Measurements from ENCODE around the gene SCUBE1.

The SCUBE1 gene

GRCh38 chr22:43325176-43325575 lies 18.0 kb downstream of the SCUBE1 start:
- no peak for DNase-seq

DNA sequence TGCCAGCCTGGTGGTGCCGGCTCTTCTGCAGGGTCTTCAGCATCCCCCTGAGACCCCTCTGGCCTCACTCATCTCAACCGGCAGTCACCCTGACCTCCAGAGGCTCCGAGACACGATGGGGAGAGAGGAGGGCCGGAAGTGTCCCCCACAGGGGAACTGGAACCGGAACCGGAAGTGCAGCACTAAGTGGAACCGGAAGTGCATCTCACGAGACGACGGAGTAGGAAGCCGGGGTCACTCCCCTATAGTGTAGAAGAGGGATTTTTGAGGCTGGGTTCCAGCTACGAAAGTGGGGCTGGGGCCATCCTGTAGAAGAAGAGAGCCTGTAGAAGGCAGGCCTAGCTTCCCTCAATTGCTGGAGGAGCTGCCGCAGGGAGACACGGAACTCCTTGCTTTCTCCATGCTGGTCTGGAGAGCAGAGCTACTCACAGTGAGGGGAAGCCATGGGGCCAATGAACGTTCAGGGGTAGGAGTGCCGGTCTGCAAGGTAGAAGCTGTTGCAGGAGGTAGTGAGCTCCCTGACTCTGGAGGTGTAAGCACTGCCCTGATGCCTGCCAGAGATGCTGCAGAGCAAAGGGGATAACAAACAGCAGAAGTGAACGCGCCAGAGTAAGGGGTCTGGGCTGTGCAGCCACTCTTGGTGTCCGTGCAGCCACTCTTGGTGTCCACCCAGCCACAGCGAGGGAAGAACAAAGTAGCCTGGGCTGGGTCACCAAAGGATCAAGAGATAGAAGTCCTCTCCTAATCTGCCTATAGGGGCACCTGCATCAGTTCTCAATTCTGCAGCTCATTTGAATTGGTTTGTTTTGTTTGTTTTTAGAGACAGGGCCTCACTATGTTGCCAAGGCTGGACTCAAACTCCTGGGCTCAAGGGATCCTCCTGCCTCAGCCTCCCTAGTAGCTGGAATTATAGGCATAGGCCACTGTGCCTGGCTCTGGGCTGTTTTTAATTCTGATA lies 21.9 kb downstream of the SCUBE1 start:
- no peak for DNase-seq

DNA sequence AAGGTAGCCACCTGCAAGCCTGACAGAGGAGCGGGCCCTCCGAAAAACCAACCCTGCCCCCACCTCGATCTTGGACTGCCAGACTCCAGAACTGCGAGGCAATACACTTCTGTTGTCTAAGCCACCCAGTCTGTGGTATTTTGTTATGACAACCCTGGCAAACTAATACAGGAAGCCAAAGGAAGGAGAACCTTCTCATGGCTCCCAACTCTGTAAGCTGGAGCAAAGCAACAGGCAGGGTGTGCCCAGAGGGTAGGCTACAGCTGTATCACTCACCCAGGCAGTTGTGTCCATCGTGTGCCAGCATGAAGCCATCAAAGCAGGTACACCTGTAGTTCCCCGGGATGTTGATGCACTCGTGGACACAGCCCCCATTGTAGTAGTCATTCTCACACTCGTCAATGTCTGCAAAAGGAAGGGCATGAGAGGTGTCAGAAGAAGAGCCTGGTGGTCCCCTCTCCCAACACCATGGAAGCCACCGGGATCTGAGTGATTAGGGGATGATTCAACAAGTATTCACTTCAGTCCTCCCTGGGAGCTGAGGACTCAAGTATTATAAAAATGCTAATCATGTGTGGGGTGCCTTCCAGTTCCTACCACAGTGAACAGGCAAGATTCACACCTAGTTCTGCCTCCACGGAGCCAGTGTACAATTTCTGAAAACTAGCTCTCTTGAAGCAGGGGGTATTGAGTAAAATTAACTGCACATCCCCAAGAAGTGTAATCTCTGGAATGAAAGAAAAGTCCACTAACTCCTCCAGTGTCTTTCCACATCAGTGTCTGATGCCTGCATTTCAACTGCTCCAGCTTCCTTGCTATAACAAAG lies 23.3 kb downstream of the SCUBE1 start:
- DNase-seq, result no peak

- no peak for DNase-seq
These were observed 25.9 kb downstream of the SCUBE1 start for GRCh38 chr22:43317239-43317638.

GRCh38 chr22:43315687-43316217 lies 27.4 kb downstream of the SCUBE1 start:
- DNase-seq, result no peak

- no peak for DNase-seq
These were observed 28.6 kb downstream of the SCUBE1 start for GRCh38 chr22:43314611-43315010.

GRCh38 chr22:43313890-43314474 lies 29.2 kb downstream of the SCUBE1 start:
- no peak for DNase-seq

DNA sequence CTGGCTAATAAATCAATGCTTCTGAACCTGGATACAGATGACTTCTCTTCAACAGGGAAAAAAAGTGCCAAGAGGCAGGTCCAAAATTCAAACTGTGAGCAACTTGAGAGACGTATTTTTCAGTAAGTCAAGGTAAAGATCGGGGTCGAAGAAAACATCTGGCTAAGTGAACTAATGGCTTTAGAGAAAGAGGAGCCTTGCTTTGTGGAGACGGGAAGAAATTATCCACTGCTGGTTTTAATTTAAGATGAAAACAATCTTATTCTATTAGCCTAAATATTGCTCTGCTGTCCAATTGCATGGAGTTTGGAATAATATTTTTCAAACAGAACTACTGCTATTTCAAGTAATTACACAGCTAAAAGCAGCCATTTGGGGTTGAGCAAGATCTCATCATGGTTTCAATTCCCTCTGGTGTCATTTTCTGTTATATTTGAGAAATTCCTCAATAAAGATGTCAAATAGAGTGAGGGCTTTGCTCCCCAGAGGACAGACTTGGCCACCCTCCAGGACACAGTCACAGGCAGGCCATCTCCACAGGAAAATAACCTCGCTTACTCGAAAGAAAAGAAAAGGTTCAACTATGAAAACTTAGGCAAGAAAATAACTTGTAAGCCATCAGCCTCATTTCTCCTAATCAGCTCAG lies 29.8 kb downstream of the SCUBE1 start:
- DNase-seq, result no peak

DNA sequence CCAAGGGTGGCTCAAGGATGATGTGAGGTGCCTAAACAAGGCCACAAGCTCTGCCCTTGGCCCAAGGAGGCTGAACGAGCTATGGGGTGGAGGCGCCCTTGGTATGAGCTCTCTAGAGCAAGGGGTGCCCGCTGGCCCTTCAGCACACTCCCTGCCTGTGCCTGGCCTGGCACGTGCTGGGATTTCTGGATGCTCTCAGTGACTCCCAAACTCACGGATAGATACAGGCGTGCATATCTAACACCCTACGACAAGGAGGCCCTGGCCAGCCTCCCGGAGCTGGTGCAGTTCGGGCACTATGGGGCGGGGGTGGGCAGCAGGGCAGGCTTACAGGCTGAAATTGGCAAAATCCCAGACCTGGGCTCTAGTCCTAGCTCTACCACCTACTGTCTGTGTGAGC lies 30.6 kb downstream of the SCUBE1 start:
- DNase-seq, result no peak

DNA sequence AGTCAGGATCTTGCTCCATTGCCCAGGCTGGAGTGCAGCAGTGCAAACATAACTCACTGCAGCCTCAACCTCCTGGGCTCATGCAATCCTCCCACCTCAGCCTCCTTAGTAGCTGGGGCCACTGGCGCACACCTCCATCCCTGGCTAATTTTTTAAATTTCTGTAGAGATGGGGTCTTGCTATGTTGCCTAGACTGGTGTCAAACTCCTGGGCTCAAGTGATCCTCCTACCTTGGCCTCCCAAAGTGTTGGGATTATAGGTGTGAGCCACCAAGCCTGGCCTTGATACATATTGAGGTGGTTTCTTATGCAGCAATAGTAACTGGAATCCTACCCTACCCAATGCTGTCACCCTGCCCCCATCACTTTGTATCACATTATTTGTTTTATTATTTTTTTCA lies 32.4 kb downstream of the SCUBE1 start:
- no peak for DNase-seq

DNA sequence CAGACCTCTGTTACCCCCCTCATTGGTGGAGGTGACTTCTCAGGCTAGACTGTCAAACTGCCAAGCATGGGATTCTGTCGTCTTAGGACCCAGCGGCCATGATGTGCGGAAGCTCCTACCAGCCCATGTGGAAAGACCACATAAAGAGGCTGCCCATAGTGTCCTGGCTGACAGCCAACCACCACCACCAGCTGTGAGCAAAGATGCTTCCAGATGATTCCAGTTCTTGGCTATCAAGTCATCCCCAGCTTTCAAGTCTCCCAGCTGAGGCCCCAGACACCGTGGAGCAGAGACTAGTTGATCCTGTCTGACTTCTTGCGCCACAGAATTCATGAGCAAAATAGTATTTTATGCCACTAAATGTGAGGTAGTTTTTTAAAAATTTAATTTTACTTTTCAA lies 32.9 kb downstream of the SCUBE1 start:
- no peak for DNase-seq

DNA sequence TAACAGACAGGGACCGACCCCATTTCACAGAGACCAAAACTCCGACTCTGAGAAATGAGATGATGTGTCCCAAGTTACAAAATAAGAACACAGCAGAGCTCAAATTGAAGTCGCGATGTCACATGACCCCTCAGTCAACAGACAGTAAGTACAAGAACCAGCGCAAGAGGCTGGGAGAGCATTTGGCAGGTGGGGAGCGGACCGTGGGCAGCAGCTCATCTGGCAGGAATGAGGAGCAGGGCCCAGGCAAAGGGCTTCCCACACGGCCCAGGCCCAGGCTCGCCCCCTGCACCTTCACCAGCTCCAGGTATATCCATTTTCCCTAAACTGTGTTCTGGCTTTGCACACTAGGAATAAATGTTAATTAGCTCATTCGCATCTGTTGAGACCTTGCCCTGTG lies 34.3 kb downstream of the SCUBE1 start:
- DNase-seq, result no peak

DNA sequence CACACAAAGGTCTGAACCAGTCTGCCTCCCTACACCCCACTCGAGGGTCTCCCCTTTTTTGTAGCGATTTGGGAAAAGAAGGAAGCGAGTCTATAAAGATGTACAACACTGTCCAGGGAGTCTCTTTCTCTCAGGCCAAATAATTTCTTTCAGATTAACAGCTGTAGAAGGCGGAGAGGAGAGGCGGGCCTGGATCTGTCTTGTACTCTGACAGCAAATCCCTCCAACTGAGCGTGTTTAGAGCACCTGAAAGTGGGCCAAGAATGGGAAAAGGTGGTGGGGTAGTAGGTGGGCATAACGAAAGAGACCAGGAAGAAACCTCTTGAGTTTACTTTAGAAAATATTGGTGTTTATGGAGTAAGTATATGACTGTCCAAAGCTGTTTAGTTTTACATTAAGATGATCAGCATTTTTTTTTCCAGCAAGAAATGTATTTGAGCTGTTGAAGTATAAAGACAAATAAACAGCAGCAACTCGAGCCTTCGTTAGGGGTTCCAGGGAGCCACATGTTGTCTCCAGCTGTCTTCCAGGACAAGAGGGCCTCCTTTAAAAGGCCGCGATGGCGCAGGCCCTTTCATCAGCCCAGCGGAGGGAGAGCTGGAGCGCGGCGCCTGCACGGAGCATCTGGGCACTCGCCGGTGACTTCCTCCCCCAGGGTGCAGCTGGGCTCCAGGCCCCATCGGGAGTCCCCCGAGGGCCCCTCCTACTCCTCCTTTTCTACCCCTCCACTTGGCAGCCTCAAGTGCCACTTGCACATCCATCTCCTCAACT lies 34.9 kb downstream of the SCUBE1 start:
- no peak for DNase-seq

DNA sequence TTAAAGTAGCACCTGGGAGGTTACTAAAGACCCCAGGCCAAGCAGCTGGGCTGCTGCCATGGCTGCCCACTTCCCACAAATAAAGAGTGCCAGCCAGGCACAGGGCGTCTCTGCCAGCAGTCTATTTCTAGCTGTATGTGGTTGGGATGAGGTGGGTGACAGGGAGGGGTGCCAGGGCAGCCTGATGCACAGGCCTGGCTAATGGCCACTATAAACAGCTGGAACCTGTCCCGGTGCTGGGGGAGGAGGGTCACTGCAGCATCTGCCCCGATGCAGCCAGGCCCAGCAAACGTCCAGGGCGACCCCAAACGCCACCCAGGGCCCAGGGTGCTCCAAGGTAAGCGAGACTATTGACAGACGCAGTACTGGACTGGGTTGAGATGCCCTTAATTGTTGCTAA lies 37.4 kb downstream of the SCUBE1 start:
- no peak for DNase-seq

DNA sequence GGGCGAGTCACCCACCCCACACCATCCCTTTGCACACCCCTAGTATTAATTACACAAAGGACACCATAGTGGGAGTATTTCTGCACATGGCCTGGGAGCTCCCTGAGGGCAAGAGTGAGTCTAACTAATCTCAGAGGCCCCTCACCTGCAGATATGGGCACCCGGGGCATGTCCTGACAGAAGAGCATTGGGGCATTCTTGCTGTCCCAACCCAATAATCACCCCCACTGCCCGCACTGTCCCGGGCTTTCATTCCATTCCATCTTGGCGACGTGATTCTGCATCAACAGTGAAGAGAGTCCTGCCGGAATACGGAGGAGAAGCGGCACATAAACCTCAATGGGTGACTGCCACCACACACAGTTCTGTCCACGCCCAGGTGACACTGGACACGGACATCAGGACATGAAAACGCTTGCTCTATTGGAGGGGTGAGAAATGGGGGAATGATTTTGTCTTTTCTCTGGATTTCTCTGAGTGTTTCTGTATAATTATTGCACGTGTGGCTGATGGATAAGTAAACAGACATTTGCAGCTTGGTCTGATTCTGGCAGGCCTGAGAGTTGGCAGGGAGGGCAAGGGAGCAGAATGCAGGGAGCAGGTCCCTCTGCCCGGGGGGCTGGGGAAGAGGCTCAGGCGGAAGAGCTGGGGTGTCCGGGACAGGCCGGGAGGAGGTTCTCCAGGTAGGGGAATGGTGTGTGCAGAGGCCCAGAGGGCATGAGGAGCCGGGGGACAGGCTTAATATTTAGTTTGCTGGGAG lies 38.2 kb downstream of the SCUBE1 start:
- DNase-seq, result no peak

- no peak for DNase-seq
These were observed 39.4 kb downstream of the SCUBE1 start for GRCh38 chr22:43303751-43304150.

- DNase-seq, result no peak
These were observed 40.0 kb downstream of the SCUBE1 start for GRCh38 chr22:43303166-43303565.

- DNase-seq, result no peak
These were observed 40.6 kb downstream of the SCUBE1 start for GRCh38 chr22:43302531-43303041.

DNA sequence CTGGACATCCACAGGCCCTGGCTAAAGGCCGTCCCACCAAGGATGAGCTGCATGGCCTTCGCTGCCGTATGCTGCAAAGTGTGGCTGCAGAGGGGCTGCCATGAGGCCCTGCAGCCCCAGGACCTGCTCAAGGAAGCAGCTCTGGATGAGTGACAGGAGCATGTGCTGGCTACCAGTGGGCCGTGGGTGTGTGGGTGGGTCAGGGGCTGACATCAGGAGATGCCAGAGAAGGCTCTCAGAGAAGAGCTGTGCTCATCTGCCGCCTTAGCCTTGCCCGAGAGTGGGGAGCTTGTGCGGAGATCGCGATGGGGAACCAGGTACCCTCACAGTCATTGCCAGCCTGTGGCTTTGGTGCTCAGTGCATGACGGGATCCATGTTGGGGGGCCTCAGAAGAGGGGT lies 41.3 kb downstream of the SCUBE1 start:
- DNase-seq, result no peak

GRCh38 chr22:43300891-43301676 lies 42.1 kb downstream of the SCUBE1 start:
- DNase-seq, result no peak
